ENCODE measurements around the gene RAET1E.
"Not testable (repeated sequence)": the region's sequence is repeated elsewhere in the genome, so short reads cannot be mapped to it uniquely, and the experiment has no call there.

The RAET1E gene

GRCh38 chr6:149939356-149939648 lies 41.4 kb upstream of the RAET1E start:
- Histone ChIP-seq H3K36me3 (ENCODE audit: control insufficient read depth in 5 of 5, insufficient read depth in 5 of 5, low read length in 5 of 5) (no peaks in the 10 kb centered on the region), H3K27me3 (ENCODE audit: control insufficient read depth in 5 of 5, insufficient read depth in 4 of 5, low read length in 5 of 5) (peaks cover 49 to 68% (median 54%) of the 10 kb centered on the region in 5 donors), H3K4me3 (ENCODE audit: low read depth in 1 of 5, low read length in 5 of 5) (no peak overlapping the region), H3K9ac (ENCODE audit: low read length in 5 of 5) (no peak overlapping the region), H3K4me1 (ENCODE audit: control insufficient read depth in 5 of 5, insufficient read depth in 5 of 5, low read length in 5 of 5) (peaks cover 0 to 27% (median 25%) of the 10 kb centered on the region in 5 donors), H3K9me3 (ENCODE audit: control insufficient read depth in 5 of 5, low read length in 5 of 5) (no peaks in the 10 kb centered on the region), H3K27ac (ENCODE audit: low read depth, low read length) (no peak overlapping the region)

- H3K4me3 ChIP-seq (ENCODE audit: low read depth in 1 of 5, low read length in 5 of 5): peak overlapping the region in 4 of 5 donors; percentile 43 to 65 (median 58)
Measured at GRCh38 chr6:149938571-149939355, 40.9 kb upstream of the RAET1E start.

GRCh38 chr6:149938013-149938570 lies 40.2 kb upstream of the RAET1E start:
- not testable (repeated sequence) for H3K36me3 ChIP-seq (ENCODE audit: control insufficient read depth in 5 of 5, insufficient read depth in 5 of 5, low read length in 5 of 5); H3K9ac ChIP-seq (ENCODE audit: low read length in 5 of 5); H3K9me3 ChIP-seq (ENCODE audit: control insufficient read depth in 5 of 5, low read length in 5 of 5); H3K27ac ChIP-seq (ENCODE audit: low read depth, low read length)
- Histone ChIP-seq H3K27me3 (ENCODE audit: control insufficient read depth in 5 of 5, insufficient read depth in 4 of 5, low read length in 5 of 5) (peaks cover 54 to 71% (median 56%) of the 10 kb centered on the region in 5 donors), H3K4me1 (ENCODE audit: control insufficient read depth in 5 of 5, insufficient read depth in 5 of 5, low read length in 5 of 5) (peaks cover 0 to 27% (median 25%) of the 10 kb centered on the region in 5 donors), H3K4me3 (ENCODE audit: low read depth in 1 of 5, low read length in 5 of 5) (peak overlapping the region in 4 of 5 donors; percentile 43 to 65 (median 58))

More at GRCh38 chr6:149938571-149939355, 40.9 kb upstream of the RAET1E start:
- H3K9ac ChIP-seq (ENCODE audit: low read length in 5 of 5): peak overlapping the region in 1 of 5 donors; percentile 54
- H3K36me3 ChIP-seq (ENCODE audit: control insufficient read depth in 5 of 5, insufficient read depth in 5 of 5, low read length in 5 of 5): no peaks in the 10 kb centered on the region
- H3K27ac ChIP-seq (ENCODE audit: low read depth, low read length): no peak overlapping the region
- H3K9me3 ChIP-seq (ENCODE audit: control insufficient read depth in 5 of 5, low read length in 5 of 5): no peaks in the 10 kb centered on the region
- H3K27me3 ChIP-seq (ENCODE audit: control insufficient read depth in 5 of 5, insufficient read depth in 4 of 5, low read length in 5 of 5): peaks cover 49 to 70% (median 54%) of the 10 kb centered on the region in 5 donors
- H3K4me1 ChIP-seq (ENCODE audit: control insufficient read depth in 5 of 5, insufficient read depth in 5 of 5, low read length in 5 of 5): peaks cover 0 to 27% (median 25%) of the 10 kb centered on the region in 5 donors

DNA sequence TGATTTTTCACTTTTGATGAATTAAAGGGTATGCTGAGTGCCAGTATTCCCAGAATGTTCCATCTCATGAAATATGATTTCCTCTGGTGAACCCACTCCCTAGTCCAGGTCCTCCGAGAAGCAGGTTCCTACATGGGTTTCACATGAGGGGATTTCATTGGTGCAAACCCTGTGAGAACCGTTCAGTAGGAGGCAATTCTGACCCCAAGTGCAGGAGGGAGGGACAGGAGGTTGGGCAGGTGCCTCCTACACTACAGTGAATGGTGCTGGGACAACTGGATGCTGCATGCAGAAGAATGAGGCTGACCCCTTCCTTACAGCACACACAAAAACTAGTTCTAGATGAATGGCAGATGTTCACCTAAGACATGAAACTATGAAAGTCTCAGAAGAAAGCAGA lies 38.8 kb upstream of the RAET1E start:
- Histone ChIP-seq H3K36me3 (ENCODE audit: control insufficient read depth in 5 of 5, insufficient read depth in 5 of 5, low read length in 5 of 5) (no peaks in the 10 kb centered on the region), H3K4me1 (ENCODE audit: control insufficient read depth in 5 of 5, insufficient read depth in 5 of 5, low read length in 5 of 5) (peaks cover 0 to 19% (median 17%) of the 10 kb centered on the region in 5 donors), H3K9me3 (ENCODE audit: control insufficient read depth in 5 of 5, low read length in 5 of 5) (no peaks in the 10 kb centered on the region), H3K27me3 (ENCODE audit: control insufficient read depth in 5 of 5, insufficient read depth in 4 of 5, low read length in 5 of 5) (peaks cover 53 to 70% (median 57%) of the 10 kb centered on the region in 5 donors), H3K9ac (ENCODE audit: low read length in 5 of 5) (no peak overlapping the region), H3K4me3 (ENCODE audit: low read depth in 1 of 5, low read length in 5 of 5) (no peak overlapping the region), H3K27ac (ENCODE audit: low read depth, low read length) (no peak overlapping the region)

DNA sequence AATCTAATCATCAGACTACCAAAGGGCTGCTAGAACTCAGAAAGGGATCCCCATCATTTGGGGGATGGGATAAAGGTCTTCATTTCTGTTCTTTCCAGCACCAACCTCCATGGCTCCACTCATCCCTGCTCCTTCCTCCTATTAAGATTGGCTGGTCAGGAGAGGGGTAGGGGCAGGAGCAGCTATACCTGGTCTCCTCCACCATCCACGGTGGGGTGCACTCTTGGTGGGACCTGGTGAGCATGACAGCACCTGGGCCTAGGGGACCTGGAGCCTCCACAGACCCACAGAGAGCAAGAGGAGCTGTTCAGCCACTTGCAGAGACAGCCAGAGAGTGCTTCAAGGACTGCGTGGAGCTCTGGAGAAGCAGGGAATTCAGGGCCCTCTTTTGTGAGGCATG lies 37.8 kb upstream of the RAET1E start:
- no peak overlapping the region for H3K27ac ChIP-seq (ENCODE audit: low read depth, low read length)
- no peak overlapping the region for H3K4me3 ChIP-seq (ENCODE audit: low read depth in 1 of 5, low read length in 5 of 5)
- peaks cover 0 to 12% (median 10%) of the 10 kb centered on the region in 5 donors for H3K4me1 ChIP-seq (ENCODE audit: control insufficient read depth in 5 of 5, insufficient read depth in 5 of 5, low read length in 5 of 5)
- H3K36me3 ChIP-seq (ENCODE audit: control insufficient read depth in 5 of 5, insufficient read depth in 5 of 5, low read length in 5 of 5): no peaks in the 10 kb centered on the region
- H3K27me3 ChIP-seq (ENCODE audit: control insufficient read depth in 5 of 5, insufficient read depth in 4 of 5, low read length in 5 of 5): peaks cover 54 to 67% (median 56%) of the 10 kb centered on the region in 5 donors
- H3K9me3 ChIP-seq (ENCODE audit: control insufficient read depth in 5 of 5, low read length in 5 of 5): no peaks in the 10 kb centered on the region
- H3K9ac ChIP-seq (ENCODE audit: low read length in 5 of 5): no peak overlapping the region

- Histone ChIP-seq H3K4me3 (ENCODE audit: low read depth in 1 of 5, low read length in 5 of 5) (no peak overlapping the region), H3K9me3 (ENCODE audit: control insufficient read depth in 5 of 5, low read length in 5 of 5) (no peaks in the 10 kb centered on the region), H3K9ac (ENCODE audit: low read length in 5 of 5) (no peak overlapping the region), H3K4me1 (ENCODE audit: control insufficient read depth in 5 of 5, insufficient read depth in 5 of 5, low read length in 5 of 5) (peaks cover 0 to 12% (median 10%) of the 10 kb centered on the region in 5 donors), H3K27ac (ENCODE audit: low read depth, low read length) (no peak overlapping the region), H3K36me3 (ENCODE audit: control insufficient read depth in 5 of 5, insufficient read depth in 5 of 5, low read length in 5 of 5) (no peaks in the 10 kb centered on the region), H3K27me3 (ENCODE audit: control insufficient read depth in 5 of 5, insufficient read depth in 4 of 5, low read length in 5 of 5) (peaks cover 51 to 64% (median 52%) of the 10 kb centered on the region in 5 donors)
Measured at GRCh38 chr6:149935246-149935645, 37.3 kb upstream of the RAET1E start.

- Histone ChIP-seq H3K9ac (ENCODE audit: low read length in 5 of 5) (no peak overlapping the region), H3K4me3 (ENCODE audit: low read depth in 1 of 5, low read length in 5 of 5) (no peak overlapping the region), H3K4me1 (ENCODE audit: control insufficient read depth in 5 of 5, insufficient read depth in 5 of 5, low read length in 5 of 5) (peaks cover 0 to 12% (median 10%) of the 10 kb centered on the region in 5 donors), H3K36me3 (ENCODE audit: control insufficient read depth in 5 of 5, insufficient read depth in 5 of 5, low read length in 5 of 5) (no peaks in the 10 kb centered on the region), H3K9me3 (ENCODE audit: control insufficient read depth in 5 of 5, low read length in 5 of 5) (no peaks in the 10 kb centered on the region), H3K27ac (ENCODE audit: low read depth, low read length) (no peak overlapping the region), H3K27me3 (ENCODE audit: control insufficient read depth in 5 of 5, insufficient read depth in 4 of 5, low read length in 5 of 5) (peaks cover 44 to 60% (median 49%) of the 10 kb centered on the region in 5 donors)
Measured at GRCh38 chr6:149934249-149935156, 36.6 kb upstream of the RAET1E start.

DNA sequence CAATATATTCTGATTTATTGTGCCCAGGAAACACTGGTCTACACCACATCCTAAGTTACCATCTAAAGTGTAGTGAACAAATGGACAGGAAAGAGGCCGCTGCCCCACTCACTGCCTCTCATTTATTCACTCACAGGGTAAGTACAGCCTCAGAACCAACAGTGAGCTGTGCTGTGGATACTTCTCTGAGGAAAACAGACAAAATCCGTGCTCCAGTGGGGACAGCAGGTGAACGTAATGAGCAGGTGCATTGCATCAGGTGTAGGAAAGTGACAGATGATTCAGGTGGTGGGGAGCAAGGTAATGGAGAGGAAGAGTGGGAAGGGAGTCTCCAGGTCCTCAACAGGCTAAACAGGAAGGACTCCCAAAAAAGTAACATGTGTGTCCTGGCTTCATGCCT lies 35.5 kb upstream of the RAET1E start:
- H3K9ac ChIP-seq (ENCODE audit: low read length in 5 of 5): no peak overlapping the region
- H3K4me1 ChIP-seq (ENCODE audit: control insufficient read depth in 5 of 5, insufficient read depth in 5 of 5, low read length in 5 of 5): peaks cover 0 to 5% (median 4%) of the 10 kb centered on the region in 5 donors
- H3K27me3 ChIP-seq (ENCODE audit: control insufficient read depth in 5 of 5, insufficient read depth in 4 of 5, low read length in 5 of 5): peaks cover 37 to 57% (median 44%) of the 10 kb centered on the region in 5 donors
- H3K36me3 ChIP-seq (ENCODE audit: control insufficient read depth in 5 of 5, insufficient read depth in 5 of 5, low read length in 5 of 5): no peaks in the 10 kb centered on the region
- no peaks in the 10 kb centered on the region for H3K9me3 ChIP-seq (ENCODE audit: control insufficient read depth in 5 of 5, low read length in 5 of 5)
- no peak overlapping the region for H3K4me3 ChIP-seq (ENCODE audit: low read depth in 1 of 5, low read length in 5 of 5)
- H3K27ac ChIP-seq (ENCODE audit: low read depth, low read length): no peak overlapping the region

- no peak overlapping the region for H3K9ac ChIP-seq (ENCODE audit: low read length in 5 of 5)
- H3K36me3 ChIP-seq (ENCODE audit: control insufficient read depth in 5 of 5, insufficient read depth in 5 of 5, low read length in 5 of 5): no peaks in the 10 kb centered on the region
- H3K4me1 ChIP-seq (ENCODE audit: control insufficient read depth in 5 of 5, insufficient read depth in 5 of 5, low read length in 5 of 5): peaks cover 0 to under 1% (median 0%) of the 10 kb centered on the region in 5 donors
- H3K9me3 ChIP-seq (ENCODE audit: control insufficient read depth in 5 of 5, low read length in 5 of 5): no peaks in the 10 kb centered on the region
- H3K4me3 ChIP-seq (ENCODE audit: low read depth in 1 of 5, low read length in 5 of 5): no peak overlapping the region
- no peak overlapping the region for H3K27ac ChIP-seq (ENCODE audit: low read depth, low read length)
- peaks cover 35 to 53% (median 40%) of the 10 kb centered on the region in 5 donors for H3K27me3 ChIP-seq (ENCODE audit: control insufficient read depth in 5 of 5, insufficient read depth in 4 of 5, low read length in 5 of 5)
Measured at GRCh38 chr6:149933036-149933435, 35.1 kb upstream of the RAET1E start.

Measured in subcutaneous abdominal adipose tissue (tissue), 5 donors.